GM19035 (cell line): ENCODE results near the gene ETV6.

Experiments used
- ATAC-seq: cut with Tn5 transposase; IDR thresholded peaks from one replicate; pipeline ENCODE4 v1.9.1; 2021; ENCODE audit not compliant: unreplicated experiment

ETV6 gene

DNA sequence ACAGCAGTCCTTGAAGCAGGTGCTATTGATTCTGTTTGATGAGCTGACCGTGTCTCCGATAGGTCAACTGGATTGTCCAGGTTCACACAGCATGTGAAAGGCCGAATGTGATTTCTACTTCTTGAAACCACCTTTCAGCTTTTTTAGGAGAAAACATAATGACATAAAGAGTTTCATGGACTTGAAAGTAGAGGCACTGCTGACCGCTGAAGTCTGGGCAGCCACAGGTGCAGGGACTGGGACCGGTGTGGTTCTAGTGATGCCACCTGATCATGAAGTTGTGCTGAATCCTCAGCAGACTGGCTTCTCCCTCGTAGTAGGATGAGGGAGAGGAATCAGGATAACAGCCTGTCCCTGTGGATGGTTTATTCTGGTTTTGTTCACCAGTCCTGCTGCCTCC, 108.1 kb downstream of the ETV6 start:
- ATAC-seq, result no peak

DNA sequence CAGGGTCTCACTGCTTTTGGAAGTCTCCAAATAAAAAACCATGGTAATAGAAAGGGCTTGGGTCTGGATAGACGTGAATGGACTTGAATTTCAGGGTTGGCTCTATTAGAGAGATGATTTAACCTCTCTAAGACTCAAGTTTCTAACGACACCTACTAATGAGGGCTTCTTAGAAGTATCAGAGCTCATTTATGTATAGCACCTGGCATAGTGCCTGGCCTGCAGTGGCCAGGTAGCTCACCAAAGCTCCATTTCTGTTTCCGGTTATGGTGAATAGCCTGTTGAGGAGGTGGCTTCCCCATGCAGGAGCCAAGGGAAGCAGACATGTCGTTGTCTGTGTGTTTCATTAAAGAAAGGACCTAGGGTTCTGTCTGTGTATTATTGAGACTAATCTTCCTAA, 108.6 kb downstream of the ETV6 start:
- no peak for ATAC-seq

DNA sequence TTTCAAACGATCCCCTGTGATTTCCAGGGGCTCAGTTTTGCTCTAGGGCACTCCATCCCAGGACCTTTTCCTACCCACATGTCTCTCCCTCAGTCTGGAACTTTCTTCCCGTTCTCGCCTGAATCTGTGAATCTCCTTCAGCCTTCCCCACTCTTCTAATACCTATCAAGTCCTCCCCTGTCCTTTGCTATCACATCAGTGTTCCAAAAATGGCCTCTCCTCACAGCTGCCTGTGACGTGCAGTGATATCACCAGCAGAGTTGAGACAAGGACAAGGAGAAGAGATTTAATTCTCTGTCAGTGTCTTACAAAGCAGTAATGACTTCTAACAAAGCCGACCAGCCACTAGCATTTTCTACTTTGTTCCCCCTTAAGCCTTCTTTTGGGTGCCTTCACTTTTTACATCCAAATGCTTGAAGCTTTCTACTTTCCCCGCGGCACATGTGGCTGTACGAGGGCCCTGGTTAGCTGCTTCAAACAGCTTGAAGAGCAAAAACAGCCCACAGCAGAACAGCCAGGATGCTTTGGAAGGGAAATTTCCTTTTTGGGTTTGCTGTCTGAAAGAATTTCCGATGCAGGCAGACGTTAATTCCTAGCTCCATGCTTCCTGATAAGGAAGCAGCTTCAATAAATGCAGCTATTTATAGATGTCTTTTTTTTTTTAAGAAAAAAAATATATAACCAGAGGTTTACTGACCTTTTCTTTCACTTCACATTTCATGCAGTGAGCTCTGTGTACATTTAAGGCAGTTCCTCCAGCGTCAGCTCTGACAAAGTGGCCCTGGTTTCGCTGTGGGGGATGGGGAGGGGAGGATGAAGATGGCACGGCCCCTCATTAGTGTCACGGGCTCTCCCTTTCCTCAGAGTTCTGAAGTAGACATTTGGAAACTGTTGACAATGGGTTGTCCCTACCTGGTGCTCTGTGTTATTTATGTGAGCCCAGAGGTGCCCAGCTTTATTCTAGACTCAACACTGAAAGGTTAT, 109.3 kb downstream of the ETV6 start:
- no peak for ATAC-seq

- no peak for ATAC-seq
These were observed 110.0 kb downstream of the ETV6 start for GRCh38 chr12:11759494-11759878.

- no peak for ATAC-seq
These were observed 110.4 kb downstream of the ETV6 start for GRCh38 chr12:11759899-11760298.

DNA sequence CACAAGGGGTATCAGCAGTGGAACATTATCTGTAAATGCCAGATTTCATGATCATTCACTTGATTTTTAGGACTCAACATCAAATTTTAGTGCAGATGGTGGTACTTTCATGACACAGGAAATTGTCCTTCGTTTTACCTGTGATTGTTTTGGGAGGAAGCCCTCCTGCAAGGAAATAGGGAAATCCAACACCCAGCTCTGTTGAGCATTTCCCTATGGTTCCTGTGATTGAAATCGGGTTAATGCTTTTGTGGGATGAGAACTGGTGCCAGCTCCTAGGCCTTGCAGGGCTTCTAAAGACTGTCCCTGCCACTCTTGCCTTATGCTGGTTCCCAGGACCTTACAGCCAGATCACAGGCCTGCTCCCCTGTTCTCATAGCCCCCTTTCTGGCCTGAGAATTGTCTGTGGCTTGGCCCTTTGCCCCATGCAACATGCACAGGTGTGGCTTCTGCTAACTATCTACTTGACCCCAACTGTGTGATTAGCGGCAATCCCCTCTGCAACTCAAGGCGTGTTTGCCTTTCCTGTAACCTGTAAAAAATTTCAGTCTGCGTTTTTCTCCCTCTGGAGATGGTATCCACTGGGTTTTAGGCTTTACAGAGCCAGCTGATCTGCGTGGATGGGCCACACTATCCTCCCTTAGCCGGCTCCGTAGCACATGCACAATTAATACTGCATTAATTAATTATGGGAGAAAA, 112.5 kb downstream of the ETV6 start:
- peak; percentile 56 for ATAC-seq

DNA sequence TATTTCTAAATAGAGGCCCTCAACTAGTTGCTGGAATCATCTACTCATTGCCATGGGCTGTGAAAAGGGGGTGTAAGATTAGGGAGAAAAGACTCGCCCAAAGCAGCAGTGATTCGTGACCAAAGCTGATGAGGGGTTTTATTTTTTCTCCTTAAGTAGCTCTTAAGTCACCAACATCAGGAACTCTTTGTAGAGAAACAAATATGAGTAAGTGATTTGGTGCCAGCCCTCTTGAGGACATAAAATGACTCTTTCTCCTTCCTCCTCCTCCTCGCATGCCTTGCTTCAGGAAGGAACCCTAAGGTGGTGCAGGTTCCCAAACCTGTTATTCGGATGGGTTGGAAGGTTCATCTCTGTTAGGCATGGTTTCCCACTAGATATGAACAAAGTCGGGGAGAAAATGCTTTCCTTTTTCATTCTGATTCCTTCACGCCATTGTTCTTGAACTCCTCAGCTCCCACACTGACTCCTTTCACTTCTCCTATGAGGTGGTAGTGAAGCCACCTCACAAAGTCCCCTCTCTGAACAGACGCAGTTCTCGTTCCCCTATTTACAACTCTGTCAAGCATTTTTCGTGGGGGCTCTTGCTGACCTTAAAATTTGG, 113.4 kb downstream of the ETV6 start:
- ATAC-seq, result no peak

DNA sequence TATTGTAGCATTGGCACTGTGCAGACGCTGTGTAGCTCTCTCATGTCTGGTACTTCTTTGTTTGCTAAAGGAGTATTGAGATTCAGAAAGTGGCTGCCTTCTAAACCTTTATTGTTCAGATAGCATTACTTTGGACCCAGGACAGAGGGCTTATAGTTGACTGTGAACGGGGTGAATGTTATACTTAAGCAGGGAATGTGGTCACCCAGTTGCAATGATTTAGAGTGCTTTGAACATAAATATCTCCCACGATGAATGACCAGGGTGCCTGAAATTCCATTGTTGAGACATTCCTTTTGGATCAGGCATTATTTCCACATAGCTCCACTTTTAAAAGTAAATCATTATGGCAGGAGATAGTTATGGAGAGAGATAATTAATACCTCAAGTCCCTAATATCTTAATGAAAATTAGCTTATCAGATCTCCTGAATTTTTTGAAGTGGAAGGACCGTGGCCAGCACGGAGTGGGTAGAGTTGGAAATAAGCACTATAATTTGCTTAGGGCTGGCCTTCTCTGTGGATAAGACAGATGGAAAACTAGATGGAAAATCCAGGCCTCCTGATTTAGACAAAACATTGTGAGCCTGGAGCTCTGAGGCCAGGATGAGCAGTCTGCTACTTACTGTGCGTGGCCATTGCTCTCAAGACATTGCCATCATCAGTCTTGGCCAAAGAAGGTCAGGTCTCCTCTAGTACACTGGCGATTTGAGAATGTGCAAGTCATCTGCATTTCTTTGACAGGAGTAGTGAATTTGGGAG, 114.5 kb downstream of the ETV6 start:
- ATAC-seq, result no peak

- ATAC-seq, result no peak
These were observed 115.4 kb downstream of the ETV6 start for GRCh38 chr12:11764837-11765236.

GRCh38 chr12:11765421-11765816, 115.9 kb downstream of the ETV6 start:
- ATAC-seq, result no peak

DNA sequence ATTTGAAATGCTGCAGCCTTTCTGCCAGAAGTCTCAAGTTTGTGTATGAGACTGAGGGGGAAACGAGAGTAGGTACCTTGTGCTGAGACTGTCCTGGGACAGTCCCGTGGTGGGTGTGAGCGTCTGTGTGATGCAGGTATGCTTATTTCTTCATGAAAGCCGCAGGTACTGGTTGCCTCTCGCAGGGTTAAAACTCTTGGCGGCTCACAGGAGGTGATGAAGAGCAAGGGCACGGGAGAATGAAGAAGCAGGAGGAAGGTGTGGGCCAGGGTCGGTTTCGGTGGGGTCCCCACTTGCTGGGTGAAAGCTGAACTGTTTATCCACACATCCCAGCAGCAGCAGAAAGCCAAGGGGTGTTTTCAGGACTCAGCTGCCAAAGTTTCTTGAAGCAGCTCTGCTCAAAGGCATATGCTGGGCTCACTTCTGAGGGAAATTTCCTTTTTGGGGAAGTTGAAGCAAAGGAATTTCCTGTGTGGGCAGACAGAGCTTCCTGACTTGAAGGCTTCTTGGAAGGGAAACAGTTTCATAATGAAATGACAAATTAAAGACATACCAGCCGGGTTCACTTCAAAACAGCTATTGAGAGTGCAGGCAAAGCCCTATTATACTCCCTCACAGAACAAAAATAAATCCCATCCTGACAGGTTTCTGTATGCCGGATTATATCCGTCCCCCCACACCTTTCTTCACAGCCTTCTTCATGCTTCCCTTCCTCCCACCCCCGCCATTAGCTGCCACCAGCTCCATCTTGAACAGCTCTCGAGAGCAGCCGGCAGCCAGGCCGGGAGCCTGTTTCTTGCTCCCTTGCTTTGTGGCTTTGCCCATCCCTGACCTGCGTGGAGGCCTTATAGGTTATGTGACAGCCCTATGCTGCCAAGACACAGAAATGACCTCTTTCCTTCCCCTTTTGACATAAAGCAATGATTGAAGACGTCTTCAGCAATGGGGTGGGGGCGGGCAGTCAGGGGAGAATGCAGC, 116.6 kb downstream of the ETV6 start:
- peak; percentile 74 for ATAC-seq

DNA sequence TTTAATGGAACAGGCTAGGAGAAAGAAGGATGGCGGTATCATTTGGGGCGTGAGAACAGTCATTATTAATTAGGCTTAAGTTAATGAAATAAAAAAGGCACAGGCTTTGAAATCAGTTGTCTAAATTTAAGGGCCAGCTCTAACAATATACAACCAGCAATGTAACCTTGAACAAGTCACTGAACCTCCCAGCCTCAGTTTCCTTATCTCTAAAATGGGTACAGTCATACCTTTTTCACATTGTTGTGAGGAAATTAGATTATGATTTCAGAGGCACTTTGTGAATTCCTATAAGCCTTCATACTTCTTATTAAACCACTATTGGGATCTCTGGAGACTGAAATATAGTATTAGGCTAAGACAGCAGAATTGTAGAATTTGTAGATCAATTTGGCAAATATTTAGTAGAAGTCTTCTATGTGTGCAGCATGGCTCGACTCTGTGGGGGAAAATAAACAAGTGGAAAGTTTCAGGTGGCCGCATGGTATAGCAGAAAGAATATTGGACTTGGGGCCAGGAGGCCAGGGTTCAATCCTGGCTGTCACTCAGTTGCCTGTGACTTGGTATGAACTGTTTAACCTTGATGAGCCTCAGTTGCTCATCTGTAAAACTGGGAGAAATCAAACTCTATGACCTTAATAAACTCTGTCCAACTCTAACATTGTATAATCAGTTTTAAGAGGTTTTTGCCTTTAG, 117.7 kb downstream of the ETV6 start:
- no peak for ATAC-seq

- ATAC-seq, result no peak
These were observed 118.3 kb downstream of the ETV6 start for GRCh38 chr12:11767798-11768197.

DNA sequence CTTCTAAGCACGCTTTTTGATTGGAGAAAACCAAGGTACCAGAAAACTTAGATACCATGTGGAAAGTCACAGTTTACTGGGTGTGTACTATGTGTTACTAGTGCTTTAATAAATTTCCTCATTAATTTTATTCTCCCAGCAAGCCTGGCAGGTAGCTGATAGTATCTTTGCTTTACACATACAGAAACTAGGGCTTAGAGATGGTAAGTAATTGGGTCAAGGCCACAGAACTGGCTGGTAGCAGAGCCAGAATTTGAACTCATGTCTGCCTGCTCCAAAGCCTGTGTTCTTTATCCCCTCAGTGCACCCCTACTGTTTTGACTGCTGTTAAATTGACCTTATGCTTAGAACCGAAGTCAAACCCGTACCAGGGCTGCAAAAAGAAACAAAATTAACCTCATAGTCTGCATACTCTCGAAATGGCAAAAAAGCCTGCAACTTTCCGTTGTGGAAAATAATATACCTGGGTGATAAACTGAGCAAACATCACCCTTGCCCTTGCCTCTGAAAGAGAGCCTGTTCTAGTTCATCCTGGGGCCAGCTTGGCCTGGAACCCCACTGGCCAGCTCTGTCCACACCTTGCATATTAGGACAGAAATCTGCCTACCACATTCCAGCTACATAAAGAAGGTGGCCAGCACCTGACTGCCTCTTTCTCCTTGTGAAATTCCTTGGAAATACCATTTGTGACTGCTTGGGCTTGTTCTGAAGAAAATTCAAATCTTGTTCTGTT, 118.9 kb downstream of the ETV6 start:
- no peak for ATAC-seq

DNA sequence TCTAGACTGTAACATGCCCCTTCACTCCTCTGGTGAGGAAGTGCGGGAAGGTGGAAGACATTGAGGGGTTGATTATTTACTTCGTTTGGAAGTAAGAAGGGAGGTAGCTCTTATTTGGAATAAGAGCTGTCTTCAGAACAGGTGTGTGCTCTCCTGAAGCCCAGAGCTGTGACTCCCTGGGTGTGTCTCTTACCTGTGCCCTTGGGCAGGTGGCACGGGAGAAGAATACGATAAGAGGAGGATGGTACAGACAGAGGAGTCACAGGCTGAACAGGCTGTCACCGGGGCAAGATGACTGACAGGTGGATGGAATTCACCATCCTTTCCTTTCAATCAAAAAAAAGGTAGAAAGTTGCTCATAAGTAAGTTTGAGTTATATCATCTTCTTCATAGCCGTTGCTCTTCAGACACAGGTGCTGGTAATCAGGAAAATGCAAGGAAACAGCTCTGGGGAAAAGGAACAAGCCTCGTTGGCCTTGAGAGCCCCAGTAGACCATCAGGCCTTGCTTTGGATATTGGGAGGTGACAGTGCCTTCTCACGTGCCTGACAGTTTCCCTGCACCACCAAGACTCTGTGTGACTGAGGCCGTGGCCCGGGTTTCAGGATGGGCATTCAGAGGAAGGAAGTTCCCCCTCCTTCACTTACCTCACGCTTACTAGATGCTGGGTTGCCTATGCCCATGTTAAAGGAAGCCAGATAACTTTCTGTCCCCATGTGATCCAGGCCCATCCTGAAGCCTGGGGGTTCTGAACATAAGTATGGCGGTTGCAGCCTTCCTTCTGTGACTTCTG, 120.4 kb downstream of the ETV6 start:
- ATAC-seq, result no peak

GRCh38 chr12:11771356-11771755, 121.9 kb downstream of the ETV6 start:
- no peak for ATAC-seq

GRCh38 chr12:11771895-11772502, 122.5 kb downstream of the ETV6 start:
- no peak for ATAC-seq
